HepG2 (cell line): Measurements from ENCODE around the gene G6PC2. TPM values are rescaled to one million over a fixed set of nuclear protein-coding genes. Genes with fewer than 3 reads are reported as not detected.

Source experiments
- ATAC-seq: fragments of 200-7000 bp; cut with Tn5 transposase; 3 replicates; pipeline ENCODE4 v1.9.1; 2020; ENCODE audit warnings: mild to moderate bottlenecking, moderate library complexity
- BruUV-seq: library from RNA; stranded (reverse); fragments of 400-500 nt; replicated peaks from 2 replicates; lab custom pipeline; 2021; lab: Mats Ljungman, UMichigan
- CTCF ChIA-PET: fragments of 300-600 bp; formaldehyde crosslinking; extraction: SDS; loops from one replicate; lab custom pipeline; 2021; ENCODE audit warnings: low total read pairs, inconsistent platforms, low intra/inter-chr PET ratio; lab: Yijun Ruan, JAX
- POLR2A ChIA-PET: fragments of 350-600 bp; sonication (Branson Sonifier 250); formaldehyde crosslinking; loops from one replicate; lab custom pipeline; 2020; ENCODE audit warnings: antibody characterized with exemption, inconsistent platforms; lab: Yijun Ruan, JAX
- DNase-seq: peaks from one replicate; pipeline ENCODE4 v3.0.0-alpha.2; 2015; ENCODE audit warnings: low spot score
- FAIRE-seq: peaks from 3 replicates; lab custom pipeline; 2011; peaks lifted over from hg19 to GRCh38; lab: Jason Lieb, UNC
- H2AFZ ChIP-seq: one replicate; pipeline ENCODE4 v1.6.1; 2011; ENCODE audit warnings: low read length, inconsistent platforms
- H3K27ac ChIP-seq: fragments of 300-600 bp; 3 replicates; pipeline ENCODE4 v1.8.0; 2011; ENCODE audit warnings: mixed run types, mild to moderate bottlenecking, mixed read lengths, low read length, inconsistent platforms; ENCODE audit not compliant: insufficient read depth; ENCODE audit errors: extremely low read length
- H3K27me3 ChIP-seq, 2 experiments: fragments of 200-600 bp in 1 of 2; 2 replicates in 1 of 2; 3 replicates in 1 of 2; pipeline versions ENCODE4 v1.6.0 to v1.8.0; 2011; ENCODE audit warnings: low read length in 2 of 2, mild to moderate bottlenecking in 2 of 2, moderate library complexity in 2 of 2, inconsistent platforms in 1 of 2; ENCODE audit not compliant: insufficient read depth in 2 of 2, control insufficient read depth in 1 of 2
- H3K36me3 ChIP-seq, 2 experiments: fragments of 200-600 bp in 1 of 2; replicated peaks in 1 of 2; 2 replicates in 1 of 2; 3 replicates in 1 of 2; pipeline versions ENCODE4 v1.5.1 to v1.8.0; 2011; ENCODE audit warnings: low read length in 2 of 2, inconsistent platforms in 1 of 2; ENCODE audit not compliant: insufficient read depth in 2 of 2, control insufficient read depth in 1 of 2
- H3K4me1 ChIP-seq: 2 replicates; pipeline ENCODE4 v1.5.1; 2012; ENCODE audit warnings: low read length, inconsistent platforms; ENCODE audit not compliant: insufficient read depth
- H3K4me2 ChIP-seq: 2 replicates; pipeline ENCODE4 v1.6.0; 2011; ENCODE audit warnings: low read depth, low read length, inconsistent platforms
- H3K4me3 ChIP-seq, 3 experiments: fragments of 200-600 bp in 1 of 3; sonication (generic), shearing (Covaris generic) in 1 of 3; replicated peaks in 1 of 3; 2 replicates each; pipeline ENCODE4 v1.5.1; 2011 to 2016; ENCODE audit warnings: low read length in 3 of 3, inconsistent platforms in 2 of 3, low read depth in 2 of 3, mild to moderate bottlenecking in 2 of 3, control low read depth in 1 of 3, mixed read lengths in 1 of 3; ENCODE audit not compliant: insufficient read depth in 1 of 3
- H3K79me2 ChIP-seq: one replicate; pipeline ENCODE4 v1.6.1; 2011; ENCODE audit warnings: low read length, inconsistent platforms; ENCODE audit not compliant: insufficient read depth
- H3K9ac ChIP-seq: 2 replicates; pipeline ENCODE4 v1.6.0; 2011; ENCODE audit warnings: mild to moderate bottlenecking, low read depth, low read length, inconsistent platforms; ENCODE audit not compliant: insufficient read depth
- H3K9me3 ChIP-seq: 2 replicates; pipeline ENCODE4 v1.5.1; 2012; ENCODE audit warnings: mild to moderate bottlenecking, low read length
- H4K20me1 ChIP-seq: 2 replicates; pipeline ENCODE4 v1.6.0; 2011; ENCODE audit warnings: inconsistent platforms, mild to moderate bottlenecking, low read length, moderate library complexity; ENCODE audit not compliant: insufficient read depth
- LRRFIP1 ChIP-seq: sonication (generic); formaldehyde crosslinking; conservative IDR thresholded peaks from 2 replicates; pipeline ENCODE4 v1.4.0; 2020; ENCODE audit warnings: missing genetic modification reagents
- SATB2 ChIP-seq: sonication (generic); formaldehyde crosslinking; IDR thresholded peaks from 2 replicates; pipeline ENCODE4 v1.5.0; 2020; ENCODE audit warnings: missing genetic modification reagents
- SNAPC5 ChIP-seq: sonication (generic); formaldehyde crosslinking; IDR thresholded peaks from 2 replicates; pipeline ENCODE4 v1.8.1; 2023; ENCODE audit warnings: mild to moderate bottlenecking, missing genetic modification reagents, borderline replicate concordance
- SSRP1 ChIP-seq: IDR thresholded peaks from 2 replicates; pipeline ENCODE4 v1.6.1; 2016; ENCODE audit warnings: control low read depth
- ZNF446 ChIP-seq: sonication (generic); formaldehyde crosslinking; IDR thresholded peaks from 2 replicates; pipeline ENCODE4 v1.5.0; 2020; ENCODE audit warnings: mild to moderate bottlenecking, missing genetic modification reagents
- ZNF704 ChIP-seq: sonication (generic); formaldehyde crosslinking; IDR thresholded peaks from 2 replicates; pipeline ENCODE4 v1.8.1; 2023; ENCODE audit warnings: mild to moderate bottlenecking, inconsistent platforms, moderate library complexity, missing genetic modification reagents, borderline replicate concordance
- ZSCAN21 ChIP-seq: sonication (generic); formaldehyde crosslinking; IDR thresholded peaks from 2 replicates; pipeline ENCODE4 v1.8.0; 2022; ENCODE audit warnings: mild to moderate bottlenecking, missing genetic modification reagents, moderate library complexity, borderline replicate concordance
- WGBS: methylation state at CpG from one replicate; pipeline ENCODE4 v1.1.6; 2017; ENCODE audit warnings: low lambda C conversion rate; 5-methylcytosine and 5-hydroxymethylcytosine counted together
- in situ Hi-C: cut with HindIII; loops from 2 replicates; pipeline ENCODE4 v1.10.0; 2017; ENCODE audit warnings: low pct_unique_long_range_greater_than_20kb; ENCODE audit not compliant: extremely low pct_ligation_motif_present
- intact Hi-C: fragments of 100-400 bp; cut with micrococcal nuclease; formaldehyde crosslinking; loops from one replicate; pipeline ENCODE4 v1.10.0; 2022; ENCODE audit not compliant: unreplicated experiment
- polyA plus RNA-seq, 8 experiments: library from polyadenylated mRNA; depleted of rRNA in 3 of 8; stranded (reverse) in 7 of 8; unstranded in 1 of 8; fragments of >200 nt; fragmentation: Illumina TruSeq in 4 of 8; extraction: Trizol in 4 of 8; gene quantifications; 2 replicates each; pipeline versions ENCODE4 v1.2.1 to v1.2.3, GENCODE V29; 2011 to 2016; ENCODE audit warnings: low read depth in 4 of 8, missing spikeins in 1 of 8, mixed read lengths in 1 of 8; ENCODE audit not compliant: insufficient read depth in 1 of 8
- total RNA-seq, 5 experiments: library from RNA; depleted of rRNA; stranded (reverse); fragments of >200 nt; fragmentation: Illumina TruSeq; extraction: Trizol; gene quantifications; 2 replicates each; pipeline ENCODE4 v1.2.3, GENCODE V29; 2016; ENCODE audit warnings: low read depth in 1 of 5
- TF ChIP-seq, protein P1 (sequence below): IDR thresholded peaks from 2 replicates; pipeline ENCODE4 v1.6.1; 2016; ENCODE audit warnings: low read depth, control low read depth
- TF ChIP-seq, protein P2 (sequence below): sonication (generic); formaldehyde crosslinking; IDR thresholded peaks from 2 replicates; pipeline ENCODE4 v1.4.0; 2020; ENCODE audit warnings: missing genetic modification reagents, mild to moderate bottlenecking, borderline replicate concordance

The G6PC2 gene
- total and polyA plus RNA-seq, 2 of the 13 experiments (the other 11 are each of a cell fraction or from before 2014, with no cell fraction given), result not detected

DNA sequence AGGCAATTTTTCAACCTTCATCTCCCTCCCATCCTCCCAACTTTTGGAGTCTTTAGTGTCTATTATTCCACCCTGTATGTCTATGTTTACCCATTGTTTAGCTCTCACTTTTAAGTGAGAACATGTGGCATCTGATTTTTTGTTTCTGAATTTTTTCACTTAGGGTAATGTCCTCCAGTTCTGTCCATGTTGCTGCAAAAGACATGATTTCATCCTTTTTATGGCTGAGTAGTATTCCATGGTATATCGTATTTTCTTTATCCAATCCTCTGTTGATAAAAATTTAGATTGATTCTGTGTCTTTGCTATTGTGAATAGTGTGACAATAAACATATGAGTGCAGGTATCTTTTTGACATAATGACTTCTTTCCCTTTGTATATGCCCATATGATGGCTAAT, 48.2 kb downstream of the G6PC2 start:
- in situ Hi-C loops, result no loop called here
- no peaks in the 10 kb centered on the region for H3K36me3 ChIP-seq
- no peak overlapping the region for H3K9ac ChIP-seq
- DNase-seq (no peak), ATAC-seq (no peak), FAIRE-seq (no peak)
- H3K79me2 ChIP-seq, result no peaks in the 10 kb centered on the region
- no peak overlapping the region for H3K4me3 ChIP-seq
- H3K9me3 ChIP-seq, result no peaks in the 10 kb centered on the region
- no peaks in the 10 kb centered on the region for H3K4me1 ChIP-seq
- 0 out of 5 replicates have a peak, but pooled peaks cover 0 to 2% of the 10 kb centered on the region in 2 experiments for H3K27me3 ChIP-seq
- WGBS, result 93% methylated on average over 1 of the region's 1 CpG
- ChIA-PET CTCF (no interaction called here), POLR2A (no interaction called here)
- intact Hi-C loops, result no loop called here
- no peaks in the 10 kb centered on the region for H4K20me1 ChIP-seq
- H3K4me2 ChIP-seq, result no peak overlapping the region
- no peak overlapping the region for H2AFZ ChIP-seq
- no TSS peak for BruUV-seq
- no peak overlapping the region for H3K27ac ChIP-seq
- TF ChIP-seq ZSCAN21 (CRISPR knock-in tag), result no peak
- TF ChIP-seq, protein P1, sequence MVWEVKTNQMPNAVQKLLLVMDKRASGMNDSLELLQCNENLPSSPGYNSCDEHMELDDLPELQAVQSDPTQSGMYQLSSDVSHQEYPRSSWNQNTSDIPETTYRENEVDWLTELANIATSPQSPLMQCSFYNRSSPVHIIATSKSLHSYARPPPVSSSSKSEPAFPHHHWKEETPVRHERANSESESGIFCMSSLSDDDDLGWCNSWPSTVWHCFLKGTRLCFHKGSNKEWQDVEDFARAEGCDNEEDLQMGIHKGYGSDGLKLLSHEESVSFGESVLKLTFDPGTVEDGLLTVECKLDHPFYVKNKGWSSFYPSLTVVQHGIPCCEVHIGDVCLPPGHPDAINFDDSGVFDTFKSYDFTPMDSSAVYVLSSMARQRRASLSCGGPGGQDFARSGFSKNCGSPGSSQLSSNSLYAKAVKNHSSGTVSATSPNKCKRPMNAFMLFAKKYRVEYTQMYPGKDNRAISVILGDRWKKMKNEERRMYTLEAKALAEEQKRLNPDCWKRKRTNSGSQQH (CRISPR knock-in tag), result no peak

GRCh38 chr2:168951871-168952270, 50.8 kb downstream of the G6PC2 start:
- Histone ChIP-seq H3K9ac (no peak overlapping the region), H3K4me3 (no peak overlapping the region), H3K9me3 (no peaks in the 10 kb centered on the region), H4K20me1 (no peaks in the 10 kb centered on the region), H3K4me1 (no peaks in the 10 kb centered on the region), H3K36me3 (no peaks in the 10 kb centered on the region), H3K79me2 (no peaks in the 10 kb centered on the region), H3K27ac (no peak overlapping the region), H2AFZ (no peak overlapping the region), H3K4me2 (no peak overlapping the region), H3K27me3 (no peaks in the 10 kb centered on the region)
- intact Hi-C loops (loop anchor here (10.0 kb wide), 1 partner anchor 273 kb away; no protein-coding TSS in a partner anchor), in situ Hi-C loops (no loop called here)
- FAIRE-seq (no peak), ATAC-seq (no peak), DNase-seq (no peak)
- ChIA-PET CTCF (no interaction called here), POLR2A (no interaction called here)
- 13% methylated on average over 1 of the region's 1 CpG for WGBS
- BruUV-seq, result no TSS peak
- no peak for TF ChIP-seq ZNF704 (CRISPR knock-in tag)
- TF ChIP-seq SATB2 (CRISPR knock-in tag), result no peak
- TF ChIP-seq LRRFIP1, result no peak
- TF ChIP-seq ZNF446 (CRISPR knock-in tag), result no peak
- no peak for TF ChIP-seq SNAPC5 (CRISPR knock-in tag)
- TF ChIP-seq, protein P2, sequence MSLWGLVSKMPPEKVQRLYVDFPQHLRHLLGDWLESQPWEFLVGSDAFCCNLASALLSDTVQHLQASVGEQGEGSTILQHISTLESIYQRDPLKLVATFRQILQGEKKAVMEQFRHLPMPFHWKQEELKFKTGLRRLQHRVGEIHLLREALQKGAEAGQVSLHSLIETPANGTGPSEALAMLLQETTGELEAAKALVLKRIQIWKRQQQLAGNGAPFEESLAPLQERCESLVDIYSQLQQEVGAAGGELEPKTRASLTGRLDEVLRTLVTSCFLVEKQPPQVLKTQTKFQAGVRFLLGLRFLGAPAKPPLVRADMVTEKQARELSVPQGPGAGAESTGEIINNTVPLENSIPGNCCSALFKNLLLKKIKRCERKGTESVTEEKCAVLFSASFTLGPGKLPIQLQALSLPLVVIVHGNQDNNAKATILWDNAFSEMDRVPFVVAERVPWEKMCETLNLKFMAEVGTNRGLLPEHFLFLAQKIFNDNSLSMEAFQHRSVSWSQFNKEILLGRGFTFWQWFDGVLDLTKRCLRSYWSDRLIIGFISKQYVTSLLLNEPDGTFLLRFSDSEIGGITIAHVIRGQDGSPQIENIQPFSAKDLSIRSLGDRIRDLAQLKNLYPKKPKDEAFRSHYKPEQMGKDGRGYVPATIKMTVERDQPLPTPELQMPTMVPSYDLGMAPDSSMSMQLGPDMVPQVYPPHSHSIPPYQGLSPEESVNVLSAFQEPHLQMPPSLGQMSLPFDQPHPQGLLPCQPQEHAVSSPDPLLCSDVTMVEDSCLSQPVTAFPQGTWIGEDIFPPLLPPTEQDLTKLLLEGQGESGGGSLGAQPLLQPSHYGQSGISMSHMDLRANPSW (CRISPR knock-in tag), result no peak
- no peak for TF ChIP-seq SSRP1
